Placental pericyte (primary cell): ENCODE results near the gene HSPBAP1. TPM values are rescaled to one million over a fixed set of nuclear protein-coding genes. Genes with fewer than 3 reads are reported as not detected.

Experiments used
- total RNA-seq: library from RNA; depleted of rRNA; stranded (reverse); fragments of >200 nt; gene quantifications from 2 replicates; pipeline ENCODE4 v1.2.3, GENCODE V29; 2012

The HSPBAP1 gene
- total RNA-seq, result 5.4 and 7.9 TPM in 2 replicates

GRCh38 chr3:122793568-122794416, at the start of gene HSPBAP1:
Gene HSPBAP1, minus strand, starts transcription at chr3:122793831. Its CDS starts 151 bp downstream, at chr3:122793680.

GRCh38 chr3:122794779-122795673, 1.4 kb upstream of the HSPBAP1 start, which contains the start of gene SLC49A4:
Gene SLC49A4, plus strand, starts transcription at chr3:122795069. Its CDS starts 124 bp downstream, at chr3:122795193.

Other genes starting within 250 kb of the HSPBAP1 start
- 12.5 and 20.5 TPM in 2 replicates for gene PARP9, start 229.5 kb downstream of the HSPBAP1 start, total RNA-seq
- 21.7 and 29.2 TPM in 2 replicates for gene DTX3L, start 229.5 kb downstream of the HSPBAP1 start, total RNA-seq
- gene PARP15, start 216.2 kb downstream of the HSPBAP1 start, total RNA-seq, result 0.14 and 0.22 TPM in 2 replicates
- gene PARP14, start 113.0 kb downstream of the HSPBAP1 start, total RNA-seq, result 54.8 and 56.2 TPM in 2 replicates
- 19.5 and 26.3 TPM in 2 replicates for gene SLC49A4, start 1.2 kb upstream of the HSPBAP1 start, total RNA-seq
- not detected in 2 replicates for gene SEMA5B, start 233.9 kb upstream of the HSPBAP1 start, total RNA-seq